NT2/D1 (cell line): Measurements from ENCODE around the gene SHISA5.

ENCODE experiments used
- YY1 ChIP-seq: IDR thresholded peaks from 2 replicates; pipeline ENCODE4 v1.6.1; 2011; ENCODE audit not compliant: insufficient read length, insufficient read depth
- ZNF274 ChIP-seq: IDR thresholded peaks from 2 replicates; pipeline ENCODE4 v1.6.1; 2011; ENCODE audit warnings: mild to moderate bottlenecking, low read depth, low read length

DNA sequence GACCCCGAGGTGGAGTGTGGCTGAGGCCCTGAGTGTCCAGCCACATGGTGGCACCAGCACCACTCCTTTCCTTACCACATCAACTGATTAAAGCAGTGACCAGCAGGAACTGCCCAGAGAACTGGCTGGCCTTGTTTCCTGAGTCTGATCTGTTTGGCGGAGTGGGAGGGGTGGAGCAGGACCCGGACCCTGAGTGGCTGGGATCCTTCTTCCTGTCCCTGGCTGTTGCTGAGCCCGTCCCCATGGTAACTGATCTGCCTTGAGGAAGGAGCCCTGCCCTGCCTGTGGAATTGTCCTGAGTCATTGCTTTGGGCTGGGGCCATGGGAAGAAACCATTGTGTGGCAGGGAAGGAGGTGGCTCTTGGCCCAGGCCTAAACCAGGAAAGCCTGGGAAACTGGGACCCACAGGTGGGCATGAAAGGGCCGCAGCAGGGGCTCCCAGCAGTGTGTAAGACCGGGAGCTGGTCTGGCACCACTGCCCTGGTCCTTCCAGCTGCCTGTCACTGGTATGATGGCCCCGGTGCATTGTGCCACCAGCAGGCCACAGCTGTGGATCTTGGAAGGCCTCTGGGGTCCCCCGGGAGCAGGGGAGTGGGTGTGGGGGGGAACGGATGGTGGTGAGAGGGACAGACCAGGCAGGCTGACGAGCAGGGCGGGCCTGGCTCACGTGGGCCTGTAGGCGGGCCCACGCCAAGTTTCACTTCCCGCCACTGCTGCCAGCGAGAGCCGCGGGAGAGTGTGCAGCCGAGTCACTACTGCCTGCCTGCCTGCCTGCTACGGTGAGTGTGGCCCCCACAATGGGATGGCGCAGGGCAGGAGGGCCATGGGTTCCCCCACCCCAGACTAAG is 38.2 kb downstream of the SHISA5 start:
- TF ChIP-seq ZNF274 (no peak), YY1 (no peak)
